ENCODE results near the gene TET3. TPM values are rescaled to one million over a fixed set of nuclear protein-coding genes. Genes with fewer than 3 reads are reported as not detected.

TET3 gene
- total RNA-seq, 1 experiment from 2014 or later: 19.1 TPM

GRCh38 chr2:73986085-73986681 lies 1.5 kb downstream of the TET3 start:
- Histone ChIP-seq H3K9me2 (ENCODE audit: insufficient read depth) (no peaks in the 10 kb centered on the region), H3K36me3 (ENCODE audit: low read depth) (peaks cover 16% of the 10 kb centered on the region; the same call in 1 of the 2 replicates), H3K4me1 (replicated peaks; ENCODE audit: insufficient read depth) (peaks cover 73% of the 10 kb centered on the region), H3K79me2 (ENCODE audit: low read depth) (peaks cover 64% of the 10 kb centered on the region), H3K4me3 (peak overlapping the region; percentile 58), H3K27me3 (ENCODE audit: insufficient read depth, low read depth) (no peaks in the 10 kb centered on the region), H4K20me1 (ENCODE audit: insufficient read depth) (peaks cover 13% of the 10 kb centered on the region), H3K9me3 (ENCODE audit: insufficient read depth, low read depth) (no peaks in the 10 kb centered on the region), H3F3A (ENCODE audit: insufficient read depth, low read depth) (peaks cover 37% of the 10 kb centered on the region), H3K4me2 (peak overlapping the region; percentile 84), H2AFZ (peak overlapping the region; percentile 85), H3K27ac (0 out of 2 replicates have a peak overlapping the region, but pooled peaks have one; percentile 40)
- intact Hi-C loops (cut with micrococcal nuclease; ENCODE audit: unreplicated experiment): loop anchor here (10.0 kb wide), 1 partner anchor 159 kb away; the partner anchor contains the start of gene BOLA3
- DNase-seq: no peak
- ChIA-PET POLR2A (ENCODE audit: unreplicated experiment) (no interaction called here), CTCF (no interaction called here)
- no peak for TF ChIP-seq CTCF (conservative IDR thresholded peaks at IDR 0.05)
- no peak for TF ChIP-seq EZH2 (IDR thresholded peaks at IDR 0.05; ENCODE audit: low read depth)
- BruUV-seq (replicated peaks): TSS peak; percentile 22

GRCh38 chr2:73987109-73987947 lies 2.6 kb downstream of the TET3 start:
- peaks cover 73% of the 10 kb centered on the region for H3K4me1 ChIP-seq (replicated peaks; ENCODE audit: insufficient read depth)
- peak overlapping the region; percentile 84 for H3K4me2 ChIP-seq
- no peaks in the 10 kb centered on the region for H3K27me3 ChIP-seq (ENCODE audit: insufficient read depth, low read depth)
- H3K4me3 ChIP-seq: peak overlapping the region; percentile 58; the same call in 1 of the 2 replicates
- ChIA-PET CTCF (no interaction called here), POLR2A (ENCODE audit: unreplicated experiment) (interaction anchor here (0.6 kb wide), 1 partner anchor 9 kb away, joined by 3 read pairs; no protein-coding TSS in a partner anchor)
- H2AFZ ChIP-seq: no peak overlapping the region
- no peaks in the 10 kb centered on the region; the same call in 1 of the 2 replicates for H3K9me3 ChIP-seq (ENCODE audit: insufficient read depth, low read depth)
- H3K9me2 ChIP-seq (ENCODE audit: insufficient read depth): no peaks in the 10 kb centered on the region
- peaks cover 13% of the 10 kb centered on the region for H4K20me1 ChIP-seq (ENCODE audit: insufficient read depth)
- no TSS peak for BruUV-seq (replicated peaks)
- H3F3A ChIP-seq (ENCODE audit: insufficient read depth, low read depth): peaks cover 36% of the 10 kb centered on the region
- peaks cover 73% of the 10 kb centered on the region for H3K79me2 ChIP-seq (ENCODE audit: low read depth)
- intact Hi-C loops (cut with micrococcal nuclease; ENCODE audit: unreplicated experiment): loop anchor here (10.0 kb wide), 1 partner anchor 157 kb away; the partner anchor contains the start of gene BOLA3
- no peak overlapping the region for H3K27ac ChIP-seq
- H3K36me3 ChIP-seq (ENCODE audit: low read depth): peaks cover 16% of the 10 kb centered on the region; the same call in 1 of the 2 replicates
- TF ChIP-seq EZH2 (IDR thresholded peaks at IDR 0.05; ENCODE audit: low read depth): no peak
- TF ChIP-seq CTCF (conservative IDR thresholded peaks at IDR 0.05): no peak
- DNase-seq: no peak

GRCh38 chr2:73987948-73988700 lies 3.4 kb downstream of the TET3 start:
- CTCF ChIA-PET: interaction anchor here (0.6 kb wide), 2 partner anchors 58 to 162 kb away, joined by 3 to 4 read pairs; no protein-coding TSS in a partner anchor
- no peak overlapping the region for H3K27ac ChIP-seq
- H3K27me3 ChIP-seq (ENCODE audit: insufficient read depth, low read depth): no peaks in the 10 kb centered on the region
- no peaks in the 10 kb centered on the region for H3K9me2 ChIP-seq (ENCODE audit: insufficient read depth)
- DNase-seq: no peak
- peaks cover 73% of the 10 kb centered on the region for H3K4me1 ChIP-seq (replicated peaks; ENCODE audit: insufficient read depth)
- POLR2A ChIA-PET (ENCODE audit: unreplicated experiment): no interaction called here
- H3K79me2 ChIP-seq (ENCODE audit: low read depth): peaks cover 75% of the 10 kb centered on the region
- intact Hi-C loops (cut with micrococcal nuclease; ENCODE audit: unreplicated experiment): loop anchor here (10.0 kb wide), 1 partner anchor 157 kb away; the partner anchor contains the start of gene BOLA3
- H2AFZ ChIP-seq: no peak overlapping the region
- no peak overlapping the region; the same call in 1 of the 2 replicates for H3K4me3 ChIP-seq
- H3K9me3 ChIP-seq (ENCODE audit: insufficient read depth, low read depth): no peaks in the 10 kb centered on the region; the same call in 1 of the 2 replicates
- BruUV-seq (replicated peaks): no TSS peak
- peak overlapping the region; percentile 84 for H3K4me2 ChIP-seq
- H3K36me3 ChIP-seq (ENCODE audit: low read depth): peaks cover 16% of the 10 kb centered on the region; the same call in 1 of the 2 replicates
- peaks cover 28% of the 10 kb centered on the region for H3F3A ChIP-seq (ENCODE audit: insufficient read depth, low read depth)
- TF ChIP-seq EZH2 (IDR thresholded peaks at IDR 0.05; ENCODE audit: low read depth): no peak
- no peak for TF ChIP-seq CTCF (conservative IDR thresholded peaks at IDR 0.05)
- H4K20me1 ChIP-seq (ENCODE audit: insufficient read depth): peaks cover 13% of the 10 kb centered on the region
